Stimulated activated CD8-positive, alpha-beta memory T cell treated with anti-CD3 and anti-CD28 coated beads, Interleukin-15, amount 100 ng/mL, for 24 hours (primary cell): ENCODE results near the gene KNTC1.
"Not testable (repeated sequence)": the region's sequence is repeated elsewhere in the genome, so short reads cannot be mapped to it uniquely, and the experiment has no call there.

Experiments
- DNase-seq: peaks from one replicate; pipeline ENCODE4 v3.0.0-alpha.2; 2020; ENCODE audit warnings: low read depth

KNTC1 gene

DNA sequence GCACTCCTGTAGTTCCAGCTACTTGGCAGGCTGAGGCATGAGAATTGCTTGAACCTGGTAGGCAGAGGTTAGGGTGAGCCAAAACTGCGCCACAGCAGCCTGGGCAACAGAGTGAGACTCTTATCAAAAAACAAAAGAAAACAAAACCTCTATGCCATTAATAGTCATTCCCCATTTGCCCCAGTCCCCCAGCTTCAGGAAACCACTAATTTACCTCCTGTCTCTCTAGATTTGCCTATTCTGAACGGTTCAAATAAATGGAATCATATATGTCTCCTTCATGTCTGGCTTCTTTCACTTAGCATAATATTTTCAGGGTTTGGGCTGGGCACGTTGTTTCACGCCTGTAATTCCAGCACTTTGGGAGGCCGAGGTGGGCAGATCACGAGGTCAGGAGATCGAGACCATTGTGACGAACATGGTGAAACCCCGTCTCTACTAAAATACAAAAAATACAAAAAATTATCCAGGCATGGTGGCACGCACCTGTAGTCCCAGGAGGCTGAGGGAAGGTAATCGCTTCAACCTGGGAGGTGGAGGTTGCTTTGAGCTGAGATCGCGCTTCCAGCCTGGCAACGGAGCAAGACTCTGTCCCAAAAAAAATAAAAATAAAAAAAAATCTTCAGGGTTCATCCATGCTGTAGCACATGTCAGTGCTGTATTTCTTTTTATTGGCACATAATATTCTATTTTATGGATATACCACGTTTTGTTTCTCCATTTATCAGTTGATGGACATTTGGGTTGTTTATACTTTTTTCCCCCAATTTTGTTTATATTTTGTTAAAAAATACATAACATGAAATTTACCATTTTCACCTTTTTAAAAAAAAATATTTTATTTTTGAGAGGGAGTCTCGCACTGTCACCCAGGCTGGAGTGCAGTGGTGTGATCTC, 31.9 kb downstream of the KNTC1 start:
- no peak for DNase-seq

DNA sequence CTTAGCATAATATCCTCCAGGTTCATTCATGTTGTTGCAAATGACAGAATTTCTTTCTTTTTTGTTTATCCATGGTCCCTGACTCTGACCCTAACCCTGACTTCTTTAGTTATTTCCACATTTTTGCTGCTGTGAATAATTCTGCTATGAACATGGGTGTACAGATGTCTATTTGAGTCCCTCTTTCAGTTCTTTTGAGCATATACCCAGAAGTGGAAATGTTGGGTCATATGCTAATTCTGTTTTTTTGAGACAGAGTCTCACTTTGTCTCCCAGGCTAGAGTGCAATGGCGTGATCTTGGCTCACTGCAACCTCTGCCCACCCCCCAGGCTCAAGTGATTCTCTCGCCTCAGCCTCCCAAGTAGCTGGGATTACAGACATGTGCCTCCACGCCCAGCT, 33.1 kb downstream of the KNTC1 start:
- no peak for DNase-seq

DNA sequence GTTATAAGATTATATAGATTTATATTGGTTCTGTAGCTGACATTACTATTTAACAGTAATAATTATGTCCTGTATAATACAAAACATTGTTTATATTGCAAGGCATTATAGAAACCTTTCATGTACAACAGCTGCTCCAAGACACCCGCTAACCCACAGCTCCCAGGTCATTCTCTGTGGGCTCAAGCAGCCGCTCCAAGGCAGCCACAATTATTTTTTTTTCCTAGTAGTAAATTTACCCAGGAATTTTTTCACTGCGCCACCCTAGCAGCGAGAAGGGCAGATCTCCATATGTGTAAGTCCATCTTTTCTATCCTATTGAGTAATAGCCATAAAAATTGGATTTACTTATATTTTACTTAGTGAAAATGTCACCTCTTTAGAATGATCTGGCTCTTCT, 36.3 kb downstream of the KNTC1 start:
- no peak for DNase-seq

DNA sequence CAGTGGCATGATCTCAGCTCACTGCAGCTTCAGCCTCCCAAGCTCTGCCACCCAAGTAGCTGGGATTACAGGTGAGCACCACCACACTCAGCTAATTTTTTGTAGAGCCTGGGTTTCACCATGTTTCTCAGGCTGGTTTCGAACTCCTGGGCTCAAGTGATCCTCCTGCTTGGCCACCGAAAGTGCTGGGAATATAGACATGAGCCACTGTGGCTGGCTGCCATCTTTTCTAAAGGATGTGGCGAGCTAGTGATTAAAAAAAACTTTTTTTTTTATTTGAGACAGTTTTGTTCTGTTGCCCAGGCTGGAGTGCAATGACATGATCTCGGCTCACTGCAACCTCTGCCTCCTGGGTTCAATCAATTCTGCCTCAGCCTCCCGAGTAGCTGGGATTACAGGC, 39.8 kb downstream of the KNTC1 start:
- not testable (repeated sequence) for DNase-seq

DNA sequence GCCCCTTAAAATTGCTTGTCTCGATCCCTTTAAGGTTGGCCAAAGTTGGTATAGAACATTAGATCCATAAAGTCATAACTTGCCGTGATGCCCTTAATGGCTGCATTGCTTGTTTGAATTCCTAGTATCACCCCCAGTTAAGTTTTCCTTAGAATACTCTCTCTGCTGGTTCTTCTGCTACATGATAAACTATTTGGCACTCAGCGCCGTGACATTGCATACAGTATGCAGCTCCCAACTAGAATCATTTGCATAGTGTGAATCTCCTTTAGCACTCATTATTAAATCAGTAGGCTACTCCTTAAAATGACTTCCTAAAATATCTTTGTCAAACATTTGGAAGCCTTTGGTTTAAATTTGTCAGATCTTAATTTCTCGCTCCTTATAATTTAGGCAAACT, 42.2 kb downstream of the KNTC1 start:
- no peak for DNase-seq

DNA sequence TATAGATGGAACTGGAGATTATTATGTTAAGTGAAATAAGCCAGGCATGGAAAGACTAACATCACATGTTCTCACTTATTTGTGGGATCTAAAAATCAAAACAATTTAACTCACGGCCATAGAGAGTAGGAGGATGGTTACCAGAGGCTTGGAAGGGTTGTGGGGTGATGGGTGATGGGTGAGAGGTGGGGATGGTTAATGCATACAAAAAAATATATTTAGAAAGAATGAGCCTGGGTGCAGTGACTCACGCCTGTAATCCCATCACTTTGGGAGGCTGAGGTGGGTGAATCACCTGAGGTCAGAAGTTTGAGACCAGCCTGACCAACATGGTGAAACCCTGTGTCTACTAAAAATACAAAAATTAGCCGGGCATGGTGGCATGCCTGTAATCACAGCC, 43.0 kb downstream of the KNTC1 start:
- DNase-seq, result not testable (repeated sequence)

DNA sequence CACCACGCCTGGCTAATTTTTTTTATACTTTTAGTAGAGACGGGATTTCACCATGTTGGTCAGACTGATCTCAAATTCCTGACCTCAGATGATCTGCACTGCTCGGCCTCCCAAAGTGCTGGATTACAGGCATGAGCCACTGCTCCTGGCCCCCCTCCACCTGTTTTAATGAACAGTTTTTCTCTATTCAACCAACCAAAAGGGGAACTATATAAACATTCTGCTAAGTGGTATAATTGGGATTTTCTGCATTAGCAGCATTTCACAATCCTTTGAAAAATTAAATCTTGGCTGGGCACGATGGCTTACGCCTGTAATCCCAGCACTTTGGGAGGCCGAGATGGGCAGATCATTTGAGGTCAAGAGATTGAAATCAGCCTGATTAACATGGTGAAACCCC, 44.8 kb downstream of the KNTC1 start:
- no peak for DNase-seq

DNA sequence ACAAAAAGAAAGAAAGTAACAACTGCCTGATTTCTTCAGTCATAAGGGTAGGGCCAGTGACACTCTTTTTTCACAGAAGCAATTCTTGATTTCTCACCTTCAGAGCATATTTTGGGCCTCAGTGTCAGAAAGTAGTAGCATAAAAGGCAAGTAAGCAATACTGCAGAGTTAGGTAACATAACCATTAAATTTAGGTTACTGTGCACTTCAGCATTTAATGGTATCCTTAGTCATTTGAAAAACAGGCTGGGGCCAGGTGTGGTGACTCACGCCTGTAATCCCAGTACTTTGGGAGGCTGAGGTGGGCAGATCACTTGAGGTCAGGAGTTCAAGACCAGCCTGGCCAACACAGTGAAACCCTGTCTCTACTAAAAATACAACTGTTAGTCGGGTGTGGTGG, 56.2 kb downstream of the KNTC1 start:
- DNase-seq, result not testable (repeated sequence)

DNA sequence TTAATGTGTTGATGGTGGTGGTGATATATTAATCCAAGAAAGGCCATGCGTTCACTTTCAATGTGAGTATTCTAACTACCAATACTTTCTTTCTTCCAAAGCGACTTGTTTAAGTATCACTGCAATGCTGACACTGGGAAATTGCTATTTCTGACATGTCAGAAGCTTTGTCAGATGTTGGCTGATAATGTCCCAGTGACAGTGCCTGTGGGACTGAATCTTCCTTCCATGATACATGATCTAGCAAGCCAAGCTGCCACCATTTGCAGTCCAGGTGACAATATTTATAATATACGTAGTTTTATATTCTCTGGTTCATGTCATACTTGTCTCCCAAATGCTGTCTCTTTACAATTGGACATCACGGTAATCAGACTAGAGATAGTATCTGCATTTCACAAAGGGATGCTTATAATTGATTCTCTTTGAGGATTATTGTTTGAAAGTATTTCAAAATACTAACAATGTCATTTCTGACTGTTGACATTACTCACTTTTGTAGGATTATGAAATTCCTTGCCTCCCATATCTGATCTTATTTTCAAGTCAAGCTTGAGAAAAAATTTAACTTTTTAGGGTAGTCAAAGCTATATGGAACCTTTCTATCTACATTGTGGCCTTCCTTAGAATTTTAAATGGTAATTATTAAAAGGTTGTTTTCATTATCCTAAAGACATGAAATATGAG, 57.3 kb downstream of the KNTC1 start:
- DNase-seq, result no peak

DNA sequence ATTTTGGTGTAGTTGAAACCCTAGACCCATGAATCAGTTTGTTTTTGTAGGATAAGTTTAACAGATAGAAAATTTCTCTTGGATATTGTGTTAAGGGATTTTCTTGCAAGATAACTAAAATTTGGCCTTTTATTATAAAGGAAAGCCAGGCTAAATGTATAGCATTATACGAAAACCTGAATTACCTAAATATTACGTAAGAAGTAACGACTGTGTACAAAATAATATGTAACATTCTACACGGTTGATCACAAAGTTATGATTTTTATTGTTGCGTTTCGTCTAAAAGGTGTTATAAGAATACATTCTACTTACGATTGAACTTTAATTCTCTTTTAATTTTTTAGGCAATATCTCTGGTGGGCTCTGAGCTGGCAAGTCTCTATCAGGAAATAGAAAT, 63.9 kb downstream of the KNTC1 start:
- no peak for DNase-seq

DNA sequence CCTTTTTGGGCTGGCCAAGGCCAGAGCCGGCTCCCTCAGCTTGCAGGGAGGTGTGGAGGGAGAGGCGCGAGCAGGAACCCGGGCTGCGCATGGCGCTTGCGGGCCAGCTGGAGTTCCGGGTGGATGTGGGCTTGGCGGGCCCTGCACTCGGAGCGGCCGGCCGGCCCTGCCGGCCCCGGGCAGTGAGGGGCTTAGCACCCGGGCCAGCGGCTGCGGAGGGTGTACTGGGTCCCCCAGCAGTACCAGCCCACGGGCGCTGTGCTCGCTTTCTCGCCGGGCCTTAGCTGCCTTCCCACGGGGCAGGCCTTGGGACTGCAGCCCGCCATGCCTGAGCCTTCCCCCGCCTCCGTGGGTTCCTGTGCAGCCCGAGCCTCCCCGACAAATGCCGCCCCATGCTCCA, 64.9 kb downstream of the KNTC1 start:
- not testable (repeated sequence) for DNase-seq

DNA sequence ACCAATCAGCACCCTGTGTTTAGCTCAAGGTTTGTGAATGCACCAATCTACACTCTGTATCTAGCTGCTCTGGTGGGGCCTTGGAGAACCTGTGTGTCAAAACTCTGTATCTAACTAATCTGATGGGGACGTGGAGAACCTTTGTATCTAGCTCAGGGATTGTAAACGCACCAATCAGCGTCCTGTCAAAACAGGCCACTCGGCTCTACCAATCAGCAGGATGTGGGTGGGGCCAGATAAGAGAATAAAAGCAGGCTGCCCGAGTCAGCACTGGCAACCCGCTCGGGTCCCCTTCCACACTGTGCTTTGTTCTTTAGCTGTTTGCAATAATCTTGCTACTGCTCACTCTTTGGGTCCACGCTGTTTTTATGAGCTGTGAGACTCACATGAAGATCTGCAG, 65.5 kb downstream of the KNTC1 start:
- not testable (repeated sequence) for DNase-seq

DNA sequence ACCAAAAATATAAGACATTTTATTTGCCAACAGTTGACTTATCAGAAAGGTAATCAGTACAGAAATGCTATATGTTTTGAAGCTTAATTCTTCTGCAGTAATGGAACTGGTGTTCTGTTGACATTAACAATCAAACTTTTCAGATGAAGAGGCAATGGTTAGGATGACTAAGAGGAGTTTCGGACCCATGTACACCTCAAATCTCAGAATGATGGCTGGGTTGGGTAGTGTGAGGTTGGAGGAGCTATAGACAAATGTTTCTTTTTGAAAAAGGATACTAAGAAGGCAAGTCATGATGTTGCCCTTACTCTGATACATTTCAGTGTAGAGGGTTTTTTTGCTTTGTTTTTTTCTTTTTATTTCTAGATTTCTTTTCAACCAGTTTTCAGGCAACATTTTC, 66.9 kb downstream of the KNTC1 start:
- no peak for DNase-seq

DNA sequence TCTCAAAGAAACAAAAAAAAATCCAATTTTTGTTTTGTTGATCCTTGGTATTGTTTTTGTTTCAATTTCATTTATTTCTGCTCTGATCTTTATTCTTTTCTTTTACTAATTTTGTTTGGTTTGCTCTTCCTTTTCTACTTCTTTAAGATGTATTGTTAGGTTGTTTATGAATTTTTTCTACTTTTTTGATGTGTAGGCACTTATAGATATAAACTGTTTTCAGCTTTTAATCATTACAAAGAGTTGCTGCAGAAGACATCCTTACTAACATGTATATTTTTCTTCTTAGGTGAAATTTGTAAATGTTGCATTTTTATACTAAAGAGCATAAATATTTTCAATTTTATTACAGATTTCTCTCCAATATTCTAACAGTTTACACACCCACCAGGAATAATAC, 69.8 kb downstream of the KNTC1 start:
- no peak for DNase-seq

DNA sequence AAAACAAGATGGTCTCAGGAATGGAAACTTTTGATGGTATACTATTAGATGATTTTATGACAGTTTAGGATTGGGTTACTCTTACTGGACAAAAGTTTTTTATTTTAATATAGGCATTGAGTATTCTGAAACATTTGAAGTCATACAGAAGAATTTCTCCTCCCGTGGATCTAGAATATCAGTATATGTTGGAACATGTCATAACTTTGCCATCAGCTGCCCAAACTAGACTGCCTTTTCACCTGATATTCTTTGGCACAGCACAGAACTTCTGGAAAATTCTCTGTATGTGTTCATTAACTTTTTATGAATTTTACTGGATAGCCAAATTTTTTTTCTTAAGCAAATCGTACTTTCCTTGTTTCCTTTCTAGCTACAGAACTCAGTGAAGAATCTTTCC, 75.4 kb downstream of the KNTC1 start:
- no peak for DNase-seq

DNA sequence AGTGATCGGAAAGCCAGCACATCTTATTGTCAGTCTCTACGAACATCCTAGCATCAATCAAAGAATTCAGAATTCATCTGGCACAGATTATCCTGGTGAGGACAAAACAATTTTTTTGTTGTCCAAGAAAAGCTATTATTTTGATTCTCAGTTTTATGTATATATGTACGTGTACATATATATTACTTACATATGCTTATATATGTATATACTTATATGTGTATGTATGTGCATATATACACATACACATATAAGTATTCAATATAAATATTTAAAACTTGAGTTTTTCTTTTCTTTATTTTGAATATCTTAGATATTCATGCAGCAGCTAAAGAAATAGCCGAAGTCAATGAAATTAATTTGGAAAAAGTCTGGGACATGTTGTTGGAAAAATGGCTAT, 77.9 kb downstream of the KNTC1 start:
- no peak for DNase-seq

DNA sequence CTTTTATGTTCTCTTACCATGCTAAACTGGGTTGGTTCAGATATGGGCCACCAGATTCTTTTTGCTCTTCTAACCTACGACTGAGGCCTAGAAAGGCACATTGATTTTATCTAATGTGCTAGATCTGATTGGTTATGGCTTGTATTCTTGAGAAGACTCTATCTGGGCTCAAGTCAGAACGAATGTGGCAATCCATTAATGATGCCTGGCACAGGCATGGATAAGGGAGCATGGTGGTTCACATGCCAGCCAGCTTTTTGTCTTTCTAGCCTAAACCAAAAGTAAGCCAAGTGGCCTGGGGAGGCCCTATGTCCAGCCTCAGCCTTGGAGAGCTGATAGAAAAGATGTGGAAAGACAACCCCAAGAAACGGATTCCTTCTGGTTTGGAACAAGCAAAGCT, 82.7 kb downstream of the KNTC1 start:
- DNase-seq, result no peak

DNA sequence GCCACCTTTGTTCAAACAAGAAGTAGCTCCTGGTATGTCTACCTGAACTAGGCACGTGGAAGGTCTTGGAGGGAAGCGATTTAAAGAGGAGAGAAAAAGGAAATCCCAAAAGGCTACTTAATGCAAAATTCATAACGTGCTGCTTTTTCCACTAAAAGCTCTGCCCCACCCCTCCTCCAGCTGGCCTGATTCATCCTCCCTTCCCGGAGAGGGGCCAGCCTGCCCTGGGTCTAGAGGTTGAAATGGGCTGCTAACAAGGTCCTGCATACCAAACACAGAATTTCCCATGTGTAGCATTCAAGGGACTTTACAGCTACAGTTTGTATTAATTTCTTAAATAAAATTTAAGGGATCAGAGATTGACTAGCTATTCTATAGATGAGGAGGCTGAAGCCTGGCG, 83.2 kb downstream of the KNTC1 start:
- DNase-seq, result no peak

DNA sequence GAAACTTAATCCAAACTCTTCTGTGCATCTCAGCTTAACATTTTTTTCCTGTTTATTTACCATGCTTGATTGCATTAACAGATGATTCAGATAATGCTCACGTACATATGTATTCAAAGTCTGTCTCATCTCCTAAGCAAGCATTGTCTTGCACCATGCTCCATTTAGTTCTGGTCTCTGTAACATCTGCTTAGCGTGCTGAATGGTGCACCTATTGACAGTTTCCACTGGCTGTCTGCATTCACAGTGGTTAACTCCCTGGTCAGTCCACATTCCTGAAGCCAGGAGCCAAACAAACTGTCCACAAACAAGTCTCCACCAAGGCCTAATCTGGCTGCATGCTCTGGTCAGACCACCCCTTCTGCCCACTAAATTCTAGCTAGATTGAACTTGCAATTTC, 83.9 kb downstream of the KNTC1 start:
- DNase-seq, result no peak

DNA sequence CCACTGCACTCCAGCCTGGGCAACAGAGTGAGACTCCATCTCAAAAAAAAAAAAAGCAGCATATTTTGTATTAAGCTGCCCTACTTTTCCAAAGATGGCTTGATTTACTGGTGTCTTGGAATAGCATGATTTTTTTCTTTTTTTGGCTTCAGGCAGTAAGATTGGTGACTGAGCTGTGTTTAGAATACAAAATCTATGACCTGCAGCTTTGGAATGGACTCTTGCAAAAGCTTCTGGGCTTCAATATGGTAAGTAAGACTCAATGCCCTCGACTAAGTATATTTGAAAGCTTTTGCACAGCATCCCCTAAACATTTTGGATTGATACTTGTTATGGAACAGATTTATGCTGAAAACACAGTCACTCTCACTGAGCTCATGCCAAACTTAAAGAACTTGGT, 87.8 kb downstream of the KNTC1 start:
- no peak for DNase-seq

DNA sequence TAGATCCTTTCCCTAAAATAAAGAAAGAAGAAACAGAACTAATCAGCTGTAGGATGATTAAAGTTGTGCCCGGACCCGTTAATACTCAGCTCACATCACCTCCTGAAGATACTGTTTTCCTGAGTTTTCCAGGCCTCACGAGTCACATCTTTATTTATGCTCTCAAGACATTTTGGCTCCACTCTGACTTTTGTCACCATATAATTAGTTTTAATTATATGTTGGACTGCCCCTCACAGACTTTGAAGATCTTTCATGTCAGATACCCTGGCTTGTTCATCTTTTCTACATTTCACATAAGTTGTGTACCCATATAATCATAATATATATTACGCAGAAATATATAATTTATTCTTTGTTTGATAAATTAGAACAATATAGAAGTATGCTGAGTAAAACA, 88.7 kb downstream of the KNTC1 start:
- no peak for DNase-seq

DNA sequence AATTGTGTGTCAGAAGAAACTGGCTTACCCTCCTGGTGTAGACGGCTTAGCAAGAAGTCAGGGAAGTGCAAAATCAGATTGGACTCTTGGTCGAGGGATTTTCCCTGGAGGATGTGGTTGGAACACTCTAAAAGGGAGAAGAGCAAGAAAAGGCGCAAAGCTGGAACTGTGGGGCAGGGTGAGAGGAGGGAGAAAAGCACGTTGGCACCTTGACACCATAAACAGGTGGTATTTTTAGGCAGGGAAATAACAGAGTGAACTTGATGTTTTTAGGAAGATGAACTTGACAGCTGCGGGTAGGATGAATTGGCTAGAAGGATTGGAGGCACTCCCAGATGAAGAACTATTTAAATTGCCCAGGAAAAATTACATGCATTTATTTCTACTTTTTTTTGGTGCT, 108.4 kb downstream of the KNTC1 start:
- no peak for DNase-seq

DNA sequence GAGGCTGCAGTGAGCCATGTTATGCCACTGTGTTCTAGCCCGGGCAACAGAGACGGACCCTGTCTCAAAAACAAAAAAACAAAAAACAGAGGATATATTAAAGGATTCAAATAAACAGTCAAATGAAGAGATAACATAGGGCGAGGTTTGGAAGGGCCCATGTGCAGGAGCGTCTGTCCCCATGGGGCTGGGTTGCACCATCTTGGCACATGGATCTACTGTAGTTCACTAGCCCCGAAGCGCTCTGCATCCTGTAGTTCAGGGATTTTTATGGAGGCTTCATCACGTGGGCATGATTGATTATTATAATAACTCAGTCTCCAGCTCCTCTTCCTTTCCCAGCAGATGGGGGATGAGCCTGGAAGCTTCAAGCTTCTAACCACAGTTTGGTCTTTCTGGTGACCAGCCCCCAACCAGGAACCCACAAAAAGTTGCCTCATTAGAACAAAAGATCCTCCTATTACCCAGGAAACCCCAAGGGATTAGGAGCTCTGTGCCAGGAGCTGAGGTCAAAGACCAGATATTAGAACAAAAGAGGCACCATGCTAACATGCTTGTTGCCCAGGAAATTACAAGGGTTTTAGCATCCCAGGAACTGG, 116.3 kb downstream of the KNTC1 start:
- DNase-seq, result no peak
